Lower leg skin (tissue), 3 donors: ENCODE data around the gene IBTK.

Experiments
- POLR2A ChIP-seq, 2 donors: fragments of 450-650 bp; IDR thresholded peaks; one replicate each; pipeline ENCODE4 v1.6.1; 2016 to 2017; ENCODE audit warnings: antibody characterized with exemption in 2 of 2, mild to moderate bottlenecking in 1 of 2, moderate library complexity in 1 of 2
- TF ChIP-seq, protein P1 (sequence below), 3 donors: fragments of 450-650 bp; IDR thresholded peaks; one replicate each; pipeline ENCODE4 v1.5.1; 2016; ENCODE audit warnings: antibody characterized with exemption in 3 of 3, mild to moderate bottlenecking in 3 of 3, moderate library complexity in 2 of 3

DNA sequence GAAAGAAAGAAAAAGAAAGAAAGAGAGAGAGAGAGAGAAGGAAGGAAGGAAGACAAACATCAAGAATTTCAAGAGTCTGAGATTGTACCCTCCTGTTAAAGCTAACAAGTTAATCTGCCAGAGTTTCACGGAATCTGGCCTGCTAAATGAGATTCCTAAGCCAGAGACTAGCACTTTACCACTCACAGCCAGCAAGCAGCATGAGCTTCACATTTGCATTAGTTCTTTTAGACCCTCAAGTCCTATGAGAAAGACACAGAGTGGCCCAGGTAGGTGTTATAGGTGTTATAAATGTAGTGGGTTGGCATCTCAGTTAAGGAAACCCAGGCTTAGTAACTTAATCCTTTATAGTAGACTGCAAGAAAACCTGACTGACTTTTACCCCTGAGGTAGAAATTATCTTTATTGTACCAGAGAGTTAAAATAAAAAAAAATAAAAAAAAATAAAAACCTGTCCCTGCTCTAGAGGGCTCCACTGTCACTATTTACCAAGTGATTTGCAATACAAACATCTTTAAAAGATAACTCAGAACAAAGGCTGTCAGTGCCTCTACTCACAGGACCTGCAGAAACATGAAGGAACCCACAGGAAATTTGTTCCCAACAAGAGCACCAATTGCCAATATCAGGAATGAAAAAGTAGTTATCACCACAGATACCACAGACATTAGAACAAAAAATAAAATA lies 9.7 kb upstream of the IBTK start:
- TF ChIP-seq POLR2A (IDR thresholded peaks at IDR 0.05): no peak
- TF ChIP-seq, protein P1, sequence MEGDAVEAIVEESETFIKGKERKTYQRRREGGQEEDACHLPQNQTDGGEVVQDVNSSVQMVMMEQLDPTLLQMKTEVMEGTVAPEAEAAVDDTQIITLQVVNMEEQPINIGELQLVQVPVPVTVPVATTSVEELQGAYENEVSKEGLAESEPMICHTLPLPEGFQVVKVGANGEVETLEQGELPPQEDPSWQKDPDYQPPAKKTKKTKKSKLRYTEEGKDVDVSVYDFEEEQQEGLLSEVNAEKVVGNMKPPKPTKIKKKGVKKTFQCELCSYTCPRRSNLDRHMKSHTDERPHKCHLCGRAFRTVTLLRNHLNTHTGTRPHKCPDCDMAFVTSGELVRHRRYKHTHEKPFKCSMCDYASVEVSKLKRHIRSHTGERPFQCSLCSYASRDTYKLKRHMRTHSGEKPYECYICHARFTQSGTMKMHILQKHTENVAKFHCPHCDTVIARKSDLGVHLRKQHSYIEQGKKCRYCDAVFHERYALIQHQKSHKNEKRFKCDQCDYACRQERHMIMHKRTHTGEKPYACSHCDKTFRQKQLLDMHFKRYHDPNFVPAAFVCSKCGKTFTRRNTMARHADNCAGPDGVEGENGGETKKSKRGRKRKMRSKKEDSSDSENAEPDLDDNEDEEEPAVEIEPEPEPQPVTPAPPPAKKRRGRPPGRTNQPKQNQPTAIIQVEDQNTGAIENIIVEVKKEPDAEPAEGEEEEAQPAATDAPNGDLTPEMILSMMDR (IDR thresholded peaks at IDR 0.05): no peak
